ENCODE results near the gene BZW1. TPM values are rescaled to one million over a fixed set of nuclear protein-coding genes. Genes with fewer than 3 reads are reported as not detected.

The BZW1 gene
- total RNA-seq, 1 donor from 2014 or later: 128 TPM

DNA sequence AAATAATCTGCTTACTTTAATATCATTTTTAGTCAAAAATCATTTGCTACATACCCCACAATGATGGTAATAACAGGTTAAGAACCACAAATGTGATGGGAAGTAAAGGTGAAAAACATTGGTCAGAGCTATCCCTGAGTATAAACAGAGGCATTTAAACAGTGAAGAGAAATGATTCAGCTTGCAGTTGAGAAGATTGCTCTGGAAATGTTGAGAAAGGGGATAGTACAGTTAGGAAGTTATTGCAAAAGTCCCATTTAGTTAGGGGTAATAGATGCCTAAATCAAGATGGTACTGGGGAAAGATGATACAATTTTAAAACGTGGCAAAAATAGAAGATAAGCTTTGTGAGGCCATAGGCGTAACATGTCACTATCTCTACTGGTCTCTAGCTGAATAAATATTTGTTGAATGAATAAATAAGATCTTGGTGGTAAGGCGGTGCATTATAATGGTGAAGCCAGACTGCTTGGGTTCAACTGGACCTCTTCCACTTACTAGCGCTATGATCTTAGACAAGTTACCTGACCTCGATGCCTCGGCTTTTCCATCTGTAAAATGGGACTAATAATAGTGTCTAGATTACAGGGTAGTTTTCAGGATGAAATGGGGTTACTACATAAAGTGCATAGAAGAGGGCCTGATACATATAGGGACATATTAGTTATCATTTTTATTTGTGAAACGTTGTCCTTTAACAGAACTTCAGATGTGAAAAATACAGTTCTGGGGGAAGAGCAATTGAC is 2.0 kb upstream of the BZW1 start:
- peak overlapping the region; percentile 96 for H3K27ac ChIP-seq

DNA sequence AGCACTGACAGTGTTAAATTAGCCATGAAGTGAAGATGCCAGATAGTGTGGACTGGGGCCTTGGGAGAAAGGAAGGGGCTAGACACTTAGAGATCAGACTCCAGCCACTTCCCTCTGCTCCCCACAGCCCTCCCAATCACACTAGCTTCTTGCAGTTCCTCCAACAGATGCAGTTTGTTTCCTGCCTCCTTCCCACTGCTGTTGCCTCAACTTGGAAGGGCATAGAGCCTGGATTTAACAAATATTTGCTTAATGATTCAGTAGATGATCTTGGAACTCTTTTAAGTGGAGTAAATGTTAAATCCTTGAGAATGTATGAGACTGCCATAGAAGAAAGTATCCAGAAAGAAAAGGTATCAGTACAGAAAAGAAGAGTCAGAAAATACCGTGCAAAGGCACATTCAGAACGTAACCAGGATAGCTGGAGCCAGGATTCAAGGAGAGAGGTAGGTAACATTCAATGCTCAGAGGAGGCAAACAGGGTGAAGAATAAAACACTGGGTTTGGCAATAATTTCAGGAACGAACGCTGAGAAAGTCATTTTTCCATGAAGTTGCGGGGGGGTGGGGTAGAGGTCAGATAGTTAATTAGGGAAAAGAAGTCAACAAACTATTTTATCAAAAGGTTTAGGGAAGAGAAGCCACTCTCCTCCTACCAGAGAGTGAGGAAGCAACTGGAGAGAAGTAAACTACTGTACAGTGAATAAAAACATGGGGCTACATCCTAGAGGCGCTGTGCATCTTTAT is 1.3 kb upstream of the BZW1 start:
- no peaks in the 10 kb centered on the region for H3K27me3 ChIP-seq
- H3K4me3 ChIP-seq: peak overlapping the region; percentile 90 to 99
- peaks cover 42% of the 10 kb centered on the region for H3K4me1 ChIP-seq
- H3K27ac ChIP-seq: peak overlapping the region; percentile 96
- H3K36me3 ChIP-seq: peaks cover 0 to 16% of the 10 kb centered on the region in 2 donors
- H3K9me3 ChIP-seq: no peaks in the 10 kb centered on the region
- intact Hi-C loops (cut with DNase I): loop anchor here (5.0 kb wide), 1 partner anchor 52 kb away; the partner anchor contains the start of gene CLK1
- no peak for DNase-seq (ENCODE audit: extremely low spot score in 2 of 2)
- TF ChIP-seq POLR2AphosphoS5 (IDR thresholded peaks at IDR 0.05; ENCODE audit: insufficient read depth in 1 of 2, low read depth in 1 of 2) (no peak), CTCF (IDR thresholded peaks at IDR 0.05) (no peak), POLR2A (IDR thresholded peaks at IDR 0.05) (no peak)

More for the DNA sequence above, 2.0 kb upstream of the BZW1 start:
- Histone ChIP-seq H3K4me3 (no peak overlapping the region), H3K4me1 (peaks cover 37% of the 10 kb centered on the region), H3K36me3 (peaks cover 0 to 11% of the 10 kb centered on the region in 2 donors), H3K27me3 (no peaks in the 10 kb centered on the region), H3K9me3 (no peaks in the 10 kb centered on the region)
- intact Hi-C loops (cut with DNase I): loop anchor here (5.0 kb wide), 1 partner anchor 53 kb away; the partner anchor contains the start of gene CLK1
- no peak for DNase-seq (ENCODE audit: extremely low spot score in 2 of 2)
- no peak for TF ChIP-seq CTCF (IDR thresholded peaks at IDR 0.05)
- TF ChIP-seq POLR2A (IDR thresholded peaks at IDR 0.05): no peak
- no peak for TF ChIP-seq POLR2AphosphoS5 (IDR thresholded peaks at IDR 0.05; ENCODE audit: insufficient read depth in 1 of 2, low read depth in 1 of 2)

GRCh38 chr2:200810998-200811332 is 745 bp upstream of the BZW1 start:
- Histone ChIP-seq H3K4me3 (peak overlapping the region; percentile 90 to 99), H3K36me3 (peaks cover 0 to 22% of the 10 kb centered on the region in 2 donors), H3K9me3 (no peaks in the 10 kb centered on the region), H3K27me3 (no peaks in the 10 kb centered on the region), H3K27ac (peak overlapping the region; percentile 96), H3K4me1 (peaks cover 42% of the 10 kb centered on the region)
- DNase-seq (ENCODE audit: extremely low spot score in 2 of 2): peak in 1 of 2 donors; percentile 93
- intact Hi-C loops (cut with DNase I): loop anchor here (5.0 kb wide), 1 partner anchor 51 kb away; the partner anchor contains the start of gene CLK1
- no peak for TF ChIP-seq CTCF (IDR thresholded peaks at IDR 0.05)

GRCh38 chr2:200812122-200813022 is 662 bp downstream of the BZW1 start:
- Histone ChIP-seq H3K4me1 (peaks cover 42% of the 10 kb centered on the region), H3K36me3 (peaks cover 0 to 35% of the 10 kb centered on the region in 2 donors), H3K9me3 (no peaks in the 10 kb centered on the region), H3K4me3 (peak overlapping the region; percentile 90 to 99), H3K27me3 (no peaks in the 10 kb centered on the region), H3K27ac (peak overlapping the region; percentile 96)
- no peak for DNase-seq (ENCODE audit: extremely low spot score in 2 of 2)
- TF ChIP-seq CTCF (IDR thresholded peaks at IDR 0.05) (peak in 2 of 3 experiments; percentile 31 to 63), POLR2A (IDR thresholded peaks at IDR 0.05) (no peak), POLR2AphosphoS5 (IDR thresholded peaks at IDR 0.05; ENCODE audit: insufficient read depth in 1 of 2, low read depth in 1 of 2) (no peak)
- intact Hi-C loops (cut with DNase I): loop anchor here (2.0 to 5.0 kb wide), 2 partner anchors 50 to 100 kb away; partner anchors contain the start of gene CLK1

All from vagina (tissue), 2 donors.